NT2/D1 (cell line): Measurements from ENCODE around the gene CCKAR.

Experiments
- SUZ12 ChIP-seq: IDR thresholded peaks from 2 replicates; pipeline ENCODE4 v1.6.1; 2011; ENCODE audit not compliant: insufficient read length, insufficient read depth; ENCODE audit errors: extremely low read depth
- YY1 ChIP-seq: IDR thresholded peaks from 2 replicates; pipeline ENCODE4 v1.6.1; 2011; ENCODE audit not compliant: insufficient read length, insufficient read depth
- ZNF274 ChIP-seq: IDR thresholded peaks from 2 replicates; pipeline ENCODE4 v1.6.1; 2011; ENCODE audit warnings: mild to moderate bottlenecking, low read depth, low read length

- TF ChIP-seq ZNF274 (no peak), YY1 (no peak), SUZ12 (no peak)
Measured at GRCh38 chr4:26531491-26532116, 41.3 kb upstream of the CCKAR start.
